Ecto neural progenitor cell (in vitro differentiated cells): ENCODE results near the gene SPTBN4.
"Not testable (repeated sequence)": the region's sequence is repeated elsewhere in the genome, so short reads cannot be mapped to it uniquely, and the experiment has no call there.

ENCODE experiments used
- DNase-seq: peaks from one replicate; pipeline ENCODE4 v3.0.0-alpha.2; 2018; ENCODE audit warnings: low spot score

Gene SPTBN4

DNA sequence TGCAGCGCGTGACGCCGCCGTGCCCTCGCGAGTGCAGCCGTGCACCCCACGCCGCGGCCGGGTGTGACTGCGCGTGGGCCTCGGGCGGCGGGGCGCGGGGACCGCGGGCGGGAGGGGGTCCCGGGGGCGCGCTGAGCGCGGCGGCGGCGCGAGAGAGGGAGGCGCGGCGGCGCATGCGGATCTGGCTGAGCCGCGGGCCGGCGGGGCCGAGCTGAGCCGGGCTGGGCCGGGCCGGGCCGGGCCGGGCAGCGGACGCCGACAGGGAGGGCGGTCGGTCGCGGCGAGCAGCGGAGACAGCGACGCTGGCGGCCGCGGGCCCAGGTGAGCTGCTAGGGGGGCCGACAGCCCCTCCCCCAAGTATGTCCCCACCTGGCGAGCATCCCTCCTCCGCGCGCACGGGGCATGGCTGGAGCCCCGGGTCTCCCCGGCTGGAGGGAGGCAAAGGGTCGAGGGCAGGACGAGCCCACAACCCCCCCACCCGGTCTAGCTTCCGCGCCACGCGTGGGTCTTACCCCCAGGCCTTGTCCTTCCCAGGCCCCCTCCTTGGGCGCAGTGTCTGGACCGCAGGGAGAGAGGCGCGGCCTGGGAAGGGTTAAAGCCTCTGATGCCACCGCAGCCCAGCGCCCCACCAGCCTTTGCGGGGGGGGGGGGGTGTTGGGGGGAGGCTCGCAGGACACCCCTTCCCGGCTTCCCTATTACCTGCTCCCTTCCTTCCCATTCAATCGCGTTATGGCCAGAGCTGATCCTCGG is at the start of gene SPTBN4:
TSS of gene SPTBN4 (plus strand) at position 17 of the 750 bp plus-strand sequence. CDS start 5,621 bp downstream, outside the sequence.
- DNase-seq = peak; percentile 57

DNA sequence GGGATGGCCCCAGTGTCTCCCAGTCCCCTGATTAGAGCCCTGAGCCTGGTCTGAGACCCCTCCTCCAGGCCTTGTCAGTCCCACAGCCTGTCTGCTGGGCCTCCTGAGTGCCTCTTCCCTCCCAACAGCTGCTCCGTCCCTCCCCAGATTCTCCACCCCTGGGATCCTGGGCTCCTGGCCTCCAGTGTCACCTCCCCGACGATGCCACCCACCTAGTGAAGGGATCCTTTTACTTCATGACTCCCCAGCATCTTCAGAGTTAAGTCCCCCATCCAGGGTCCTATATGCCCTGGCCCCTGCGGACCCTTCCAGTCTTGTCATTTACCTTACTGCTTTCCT is 49.2 kb upstream of the SPTBN4 start:
- peak; percentile 51 for DNase-seq

DNA sequence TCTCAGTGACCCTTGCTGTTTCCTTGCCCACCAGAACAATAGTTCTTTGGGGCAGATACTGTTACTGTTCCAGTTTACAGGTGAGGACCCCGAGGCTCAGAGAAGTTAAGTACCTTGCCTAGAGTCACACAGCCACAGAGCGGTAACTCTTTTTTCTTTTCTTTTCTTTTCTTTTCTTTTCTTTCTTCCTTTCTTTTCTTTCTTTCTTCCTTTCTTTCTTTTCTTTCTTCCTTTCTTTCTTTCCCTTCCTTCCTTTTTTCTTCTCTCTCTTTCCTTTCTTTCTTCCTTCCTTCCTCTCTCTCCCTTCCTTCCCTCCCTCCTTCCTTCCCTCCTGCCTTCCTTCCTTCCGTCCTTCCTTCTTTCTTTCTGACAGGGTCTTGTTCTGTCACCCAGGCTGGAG is 48.8 kb upstream of the SPTBN4 start:
- no peak for DNase-seq

DNA sequence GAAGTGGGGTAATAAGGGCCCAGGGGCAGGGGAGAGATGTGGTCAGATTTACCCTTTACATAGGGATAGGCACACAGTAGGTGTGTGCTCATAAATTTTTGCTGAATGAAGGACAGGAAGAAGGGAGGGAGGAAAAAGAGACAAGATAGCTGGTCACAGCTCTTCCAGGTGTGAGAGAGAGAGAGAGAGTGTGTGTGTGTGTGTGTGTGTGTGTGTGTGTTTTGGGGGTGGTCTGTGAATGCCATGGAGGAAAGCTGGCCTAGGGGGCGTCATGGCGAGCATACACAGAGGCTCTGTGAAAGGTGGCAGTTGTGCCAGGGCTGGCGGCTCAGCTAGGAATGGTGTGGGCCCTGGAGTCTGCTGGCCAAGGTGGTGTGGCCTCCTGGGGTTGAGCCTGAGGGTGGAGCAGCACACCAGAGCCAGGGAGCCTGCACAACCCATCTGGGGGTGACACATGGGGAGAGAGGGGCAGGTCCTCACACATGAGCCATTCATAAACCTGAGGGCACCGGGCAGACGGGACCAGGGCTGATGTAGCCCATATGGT is 47.7 kb upstream of the SPTBN4 start:
- DNase-seq = no peak

DNA sequence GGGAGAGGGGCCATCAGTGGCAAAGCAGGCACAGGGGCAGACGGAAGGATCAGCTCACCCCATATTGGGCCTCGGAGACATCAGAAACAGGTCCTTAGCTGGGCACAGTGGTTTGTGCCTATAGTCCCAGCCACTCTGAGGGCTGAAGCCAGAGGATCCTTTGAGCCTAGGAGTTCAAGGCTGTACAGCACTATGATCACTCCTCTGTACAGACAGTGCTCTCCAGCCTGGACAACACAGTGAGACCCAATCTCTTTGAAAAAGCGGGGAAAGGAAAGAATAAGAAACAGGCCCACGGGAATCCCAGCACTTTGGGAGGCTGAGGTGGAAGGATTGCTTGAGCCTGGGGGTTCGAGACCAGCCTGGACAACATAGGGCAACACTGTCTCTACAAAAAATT is 47.0 kb upstream of the SPTBN4 start:
- no peak for DNase-seq

DNA sequence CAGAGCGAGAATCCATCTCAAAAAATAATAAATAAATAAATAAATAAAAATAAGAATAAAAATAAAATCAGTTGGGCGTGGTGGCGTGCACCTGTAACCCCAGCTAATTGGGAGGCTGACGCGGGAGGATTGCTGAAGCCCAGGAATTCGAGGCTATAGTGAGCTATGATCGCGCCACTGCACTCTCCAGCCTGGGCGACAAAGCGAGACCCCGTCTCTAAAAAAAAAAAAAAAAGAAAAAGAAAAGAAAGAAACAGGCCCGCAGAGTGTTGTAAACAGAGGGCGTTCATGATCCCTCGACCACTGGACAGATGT is 46.4 kb upstream of the SPTBN4 start:
- DNase-seq = no peak

DNA sequence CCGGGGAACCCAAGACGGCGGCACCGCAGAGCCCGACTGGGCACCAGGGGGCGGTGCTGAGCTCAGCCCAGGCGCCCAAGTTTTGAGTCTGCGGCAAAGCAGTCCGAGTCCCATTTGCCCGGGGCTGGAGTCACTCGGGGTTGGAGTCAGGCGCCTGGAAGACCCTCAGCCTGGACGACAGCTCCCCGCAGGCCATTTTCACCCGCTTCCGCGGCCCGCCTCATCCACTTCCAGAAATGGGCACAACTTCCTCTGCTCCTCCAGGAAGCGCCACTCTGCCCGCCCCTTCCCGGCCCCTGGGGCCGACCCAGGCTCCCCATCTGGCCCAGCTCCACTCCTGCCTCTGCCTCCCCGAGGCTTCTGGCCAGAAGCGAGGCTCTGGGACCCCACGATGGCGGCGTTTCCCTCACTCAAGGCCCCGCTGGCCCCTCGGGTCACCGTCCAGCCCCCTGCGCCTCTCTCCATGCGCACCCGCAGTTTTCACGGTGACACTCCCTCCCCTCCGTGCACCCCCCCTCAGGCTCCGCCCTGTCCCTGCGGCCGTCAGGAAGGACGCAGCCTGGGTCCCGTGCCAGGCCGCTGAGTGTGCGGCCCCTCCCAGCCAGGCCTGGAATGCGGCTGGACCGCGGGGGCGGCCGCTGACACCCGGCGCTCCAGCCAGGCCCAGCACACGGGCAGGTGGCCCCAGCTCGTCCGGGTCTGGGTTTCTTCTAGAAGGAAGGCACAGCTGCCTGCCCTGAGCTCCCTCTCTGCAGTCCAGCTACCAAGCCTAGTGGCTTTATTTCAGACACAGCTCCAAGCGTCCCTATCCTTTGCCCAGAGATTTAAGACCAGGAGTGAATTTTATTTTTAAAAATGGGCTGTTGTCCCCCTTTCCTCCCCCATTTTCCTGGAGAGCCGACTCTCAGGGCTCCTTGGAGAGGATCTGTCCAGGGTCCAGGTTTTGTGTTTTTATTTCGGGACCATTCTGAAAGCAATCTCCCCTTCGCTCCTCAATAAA is 45.7 kb upstream of the SPTBN4 start:
- DNase-seq = peak; percentile 94

DNA sequence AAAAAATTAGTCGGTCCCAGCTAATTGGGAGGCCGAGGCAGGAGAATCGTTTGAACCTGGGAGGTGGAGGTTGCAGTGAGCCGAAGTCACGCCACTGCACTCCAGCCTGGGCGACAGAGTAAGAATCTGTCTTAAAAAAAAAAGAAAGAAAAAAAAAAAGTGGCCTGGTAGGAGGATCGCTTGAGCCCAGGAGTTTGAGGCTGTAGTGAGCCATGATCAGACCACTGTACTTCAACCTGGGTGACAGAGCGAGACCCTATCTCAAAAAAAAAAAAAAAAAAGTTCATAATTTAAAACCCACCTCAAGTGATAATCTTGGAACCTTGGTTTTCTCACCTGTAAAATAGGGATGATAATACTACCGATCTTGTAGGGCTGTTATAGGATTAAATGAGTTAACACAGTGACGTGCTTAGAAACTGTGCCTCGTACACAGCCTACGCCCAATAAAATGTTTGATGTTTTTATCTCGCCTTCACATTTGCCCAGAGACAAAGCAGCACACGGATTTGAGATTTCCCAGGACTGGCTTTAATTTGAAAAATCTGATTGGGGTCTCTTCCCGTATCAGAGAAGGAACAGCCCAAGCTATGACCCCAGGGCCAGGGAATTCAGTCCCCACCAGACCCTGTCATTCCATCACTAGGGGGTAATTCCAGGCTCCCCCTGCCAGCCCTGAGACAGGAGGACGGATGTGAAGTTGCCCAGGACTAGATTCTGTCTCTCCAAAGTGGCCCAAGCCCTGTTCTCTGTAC is 44.6 kb upstream of the SPTBN4 start:
- DNase-seq = no peak

DNA sequence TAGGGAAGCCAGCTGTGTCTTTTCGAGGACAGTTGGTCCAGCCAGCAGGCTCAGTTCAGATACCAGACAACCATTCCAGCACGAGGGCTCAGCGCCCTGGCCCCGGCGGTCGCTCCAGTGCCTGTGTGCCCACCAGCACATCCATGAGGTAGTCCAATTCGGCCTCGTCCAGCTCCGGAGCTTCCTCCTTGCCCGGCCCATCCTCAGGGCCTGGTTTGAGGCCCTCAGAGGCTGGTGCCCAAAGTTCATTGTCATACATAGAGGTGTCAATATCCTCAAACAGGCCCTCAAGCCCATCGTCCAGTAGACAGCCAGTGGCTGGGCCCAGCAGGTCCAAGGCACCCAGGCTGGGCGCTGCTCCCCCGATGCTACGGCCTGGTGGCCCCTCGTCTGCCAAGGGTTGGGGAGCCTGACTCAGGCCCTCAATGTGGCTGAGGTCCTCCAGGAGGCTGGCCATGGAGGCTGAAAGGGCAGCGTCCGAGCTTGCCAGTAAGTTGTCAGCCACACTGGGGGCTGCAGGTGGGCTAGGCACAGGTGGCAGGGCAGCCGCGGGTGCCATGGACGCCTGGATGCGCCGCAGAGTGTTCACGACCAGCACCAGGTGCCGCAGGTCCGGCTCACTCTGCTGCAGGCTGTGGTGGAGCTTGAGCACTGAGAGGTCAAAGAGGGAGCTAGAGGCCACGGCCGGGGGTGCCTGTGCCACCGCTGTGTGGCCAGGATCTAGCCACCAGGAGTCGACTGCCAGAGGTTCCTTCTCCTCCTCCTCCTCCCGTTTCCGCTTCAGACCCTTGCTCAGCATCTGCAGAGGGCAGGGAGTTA is 43.8 kb upstream of the SPTBN4 start:
- DNase-seq = no peak

DNA sequence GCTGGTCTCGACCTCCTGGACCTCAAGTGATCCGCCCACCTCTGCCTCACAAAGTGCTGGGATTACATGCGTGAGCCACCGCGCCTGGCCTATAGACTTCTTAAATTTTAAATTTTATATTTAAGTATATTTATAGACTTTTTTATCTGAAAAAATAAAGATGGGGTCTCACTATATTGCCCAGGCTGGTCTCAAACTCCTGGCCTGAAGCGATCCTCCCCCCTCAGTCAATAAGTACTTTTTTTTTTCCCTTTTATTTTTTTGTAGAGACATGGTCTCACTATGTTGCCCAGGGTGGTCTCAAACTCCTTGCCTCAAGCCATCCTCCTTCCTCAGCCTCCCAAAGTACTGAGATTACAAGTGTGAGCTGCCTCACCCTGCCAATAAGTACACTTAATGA is 42.9 kb upstream of the SPTBN4 start:
- DNase-seq = no peak

DNA sequence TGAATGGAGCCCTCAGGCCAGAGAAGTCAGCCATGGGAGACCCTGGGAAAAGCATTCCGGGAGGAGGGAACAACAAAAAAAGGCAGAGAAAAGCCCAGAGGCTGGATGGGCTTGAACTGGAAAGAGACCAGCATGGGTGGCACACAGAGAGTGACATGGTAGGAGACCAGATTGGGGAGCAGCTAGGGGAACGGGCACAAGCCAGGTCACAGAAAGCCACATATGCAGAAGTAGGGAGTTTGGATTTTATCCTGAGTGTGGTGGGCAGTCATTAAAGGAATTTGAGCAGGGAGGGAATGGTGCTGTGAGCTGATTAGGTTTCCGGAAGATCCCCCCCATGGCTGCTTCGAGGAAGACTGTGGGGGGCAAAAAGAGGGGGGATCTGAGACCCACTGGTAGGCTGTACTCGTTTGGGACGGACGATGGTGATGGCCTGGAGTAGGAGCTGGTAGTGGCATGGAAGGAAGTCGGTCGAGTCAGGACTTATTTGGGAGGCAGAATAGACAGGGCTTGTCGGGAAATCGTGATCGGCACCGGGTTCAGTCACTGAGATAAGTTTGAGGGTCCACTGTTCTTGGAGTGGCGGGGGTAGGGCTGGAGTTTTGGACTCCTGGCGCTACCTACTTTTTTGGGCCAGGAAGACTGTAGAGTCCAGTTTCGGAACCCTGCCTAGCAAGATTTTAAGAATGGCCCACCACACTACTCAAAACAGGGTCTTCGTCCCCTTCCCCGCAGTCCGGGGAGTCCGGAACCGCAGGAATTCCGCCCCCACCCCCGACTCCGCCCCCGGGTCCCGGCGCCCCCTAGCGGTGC is 42.0 kb upstream of the SPTBN4 start:
- no peak for DNase-seq

DNA sequence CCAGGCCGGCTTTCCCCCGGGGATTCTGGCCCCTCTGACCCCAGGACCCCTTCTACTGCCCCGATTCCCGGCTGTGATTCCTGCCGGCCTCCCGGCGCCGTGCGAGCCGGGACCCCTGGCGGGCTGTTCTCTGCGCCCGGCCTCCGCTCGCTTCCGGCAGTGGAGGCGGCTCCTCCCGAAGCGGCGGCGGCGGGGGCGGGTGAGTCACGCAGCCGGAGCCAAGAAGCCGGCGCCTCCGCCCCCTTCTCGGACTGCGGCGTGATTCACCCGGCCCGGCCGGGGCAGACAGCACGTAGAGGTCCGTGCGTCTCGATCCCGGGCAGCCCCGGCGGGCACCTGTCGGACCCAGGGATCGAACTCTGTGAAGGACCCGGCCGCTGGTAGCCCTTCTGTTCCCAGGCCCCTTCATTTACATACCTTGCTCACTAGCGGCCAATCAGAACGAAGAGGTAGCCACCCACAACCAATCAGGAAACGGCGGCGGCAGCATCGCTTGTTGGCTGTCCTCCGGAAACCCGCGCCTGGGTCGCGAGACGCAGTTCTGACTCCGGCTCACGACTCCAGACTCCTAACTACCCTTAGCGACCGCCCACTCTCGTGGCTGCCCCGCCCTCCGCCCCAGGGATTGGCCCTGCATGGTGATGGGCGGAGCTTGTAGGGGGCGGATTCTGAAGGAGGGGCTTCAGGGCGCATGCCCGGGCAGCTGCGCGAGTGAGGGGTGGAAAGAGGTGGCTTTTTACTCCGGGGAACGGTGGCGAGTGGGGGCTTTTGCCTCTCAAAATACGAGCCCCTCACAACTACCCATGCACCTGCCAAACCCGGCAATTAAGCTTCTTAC is 41.1 kb upstream of the SPTBN4 start, which contains the start of gene SERTAD1:
TSS of gene SERTAD1 (minus strand) at position 543 of the 838 bp plus-strand sequence. CDS start 2,446 bp downstream, outside the sequence.
- peak; percentile 100 for DNase-seq

DNA sequence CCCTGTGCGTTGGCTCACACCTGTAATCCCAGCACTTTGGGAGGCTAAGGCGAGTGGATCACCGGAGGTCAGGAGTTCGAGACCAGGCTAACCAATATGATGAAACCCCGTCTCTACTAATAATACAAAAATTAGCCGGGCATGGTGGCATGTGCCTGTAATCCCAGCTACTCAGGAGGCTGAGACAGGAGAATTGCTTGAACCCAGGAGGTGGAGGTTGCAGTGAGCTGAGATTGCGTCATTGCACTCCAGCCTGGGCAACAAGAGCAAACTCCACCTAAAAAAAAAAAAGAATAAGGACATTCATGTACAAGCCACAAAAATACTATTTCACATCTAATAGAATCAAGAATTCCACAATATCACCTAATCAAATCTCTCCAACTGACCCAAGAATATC is 38.6 kb upstream of the SPTBN4 start:
- not testable (repeated sequence) for DNase-seq

DNA sequence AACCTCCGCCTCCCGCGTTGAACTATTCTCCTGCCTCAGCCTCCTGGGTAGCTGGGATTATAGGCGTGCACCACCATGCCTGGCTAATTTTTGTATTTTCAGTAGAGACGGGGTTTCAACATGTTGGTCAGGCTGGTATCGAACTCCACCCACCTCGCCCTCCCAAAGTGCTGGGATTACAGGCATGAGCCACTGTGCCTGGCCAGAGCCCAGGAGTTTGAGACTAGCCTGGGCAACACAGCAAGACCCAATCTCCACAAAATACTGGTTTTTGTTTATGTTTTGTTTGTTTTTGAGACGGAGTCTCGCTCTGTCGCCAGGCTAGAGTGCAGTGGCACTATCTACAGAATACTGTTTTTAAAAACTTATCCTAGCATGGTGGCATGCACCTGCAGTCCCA is 36.6 kb upstream of the SPTBN4 start:
- not testable (repeated sequence) for DNase-seq

DNA sequence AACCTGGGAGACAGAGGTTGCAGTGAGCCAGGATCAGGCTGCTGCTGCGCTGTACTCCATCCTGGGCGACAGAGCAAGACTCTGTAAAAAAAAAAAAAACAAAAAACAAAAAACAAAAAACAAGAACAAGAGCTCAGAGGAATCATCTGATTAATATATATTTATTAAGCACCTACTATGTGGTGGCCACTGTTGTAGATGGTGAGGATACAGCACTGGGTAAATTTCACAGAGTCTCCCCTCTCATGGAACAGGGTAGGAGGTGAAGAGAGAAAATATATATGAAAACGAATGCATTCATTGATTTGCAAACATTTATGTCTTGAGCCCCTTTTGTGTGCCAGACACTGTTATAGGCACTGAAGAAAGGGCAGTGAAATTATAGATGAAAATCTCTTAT is 35.1 kb upstream of the SPTBN4 start:
- DNase-seq = no peak

DNA sequence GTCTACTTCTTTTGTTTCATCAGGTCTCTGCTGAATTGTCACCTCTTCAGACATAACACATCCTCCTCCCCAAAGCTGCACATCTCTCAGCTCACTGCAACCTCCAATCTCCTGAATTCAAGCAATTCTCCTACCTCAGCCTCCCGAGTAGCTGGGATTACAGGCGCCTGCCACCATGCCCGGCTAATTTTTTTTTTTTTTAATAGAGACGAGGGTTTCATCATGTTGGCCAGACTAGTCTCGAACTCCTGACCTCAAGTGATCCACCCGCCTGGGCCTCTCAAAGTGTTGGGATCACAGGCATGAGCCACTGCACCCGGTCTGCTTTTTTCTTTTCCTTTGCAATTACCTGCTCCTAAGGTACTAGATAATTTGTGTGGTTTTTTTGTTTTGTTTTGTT is 34.0 kb upstream of the SPTBN4 start:
- DNase-seq = not testable (repeated sequence)

DNA sequence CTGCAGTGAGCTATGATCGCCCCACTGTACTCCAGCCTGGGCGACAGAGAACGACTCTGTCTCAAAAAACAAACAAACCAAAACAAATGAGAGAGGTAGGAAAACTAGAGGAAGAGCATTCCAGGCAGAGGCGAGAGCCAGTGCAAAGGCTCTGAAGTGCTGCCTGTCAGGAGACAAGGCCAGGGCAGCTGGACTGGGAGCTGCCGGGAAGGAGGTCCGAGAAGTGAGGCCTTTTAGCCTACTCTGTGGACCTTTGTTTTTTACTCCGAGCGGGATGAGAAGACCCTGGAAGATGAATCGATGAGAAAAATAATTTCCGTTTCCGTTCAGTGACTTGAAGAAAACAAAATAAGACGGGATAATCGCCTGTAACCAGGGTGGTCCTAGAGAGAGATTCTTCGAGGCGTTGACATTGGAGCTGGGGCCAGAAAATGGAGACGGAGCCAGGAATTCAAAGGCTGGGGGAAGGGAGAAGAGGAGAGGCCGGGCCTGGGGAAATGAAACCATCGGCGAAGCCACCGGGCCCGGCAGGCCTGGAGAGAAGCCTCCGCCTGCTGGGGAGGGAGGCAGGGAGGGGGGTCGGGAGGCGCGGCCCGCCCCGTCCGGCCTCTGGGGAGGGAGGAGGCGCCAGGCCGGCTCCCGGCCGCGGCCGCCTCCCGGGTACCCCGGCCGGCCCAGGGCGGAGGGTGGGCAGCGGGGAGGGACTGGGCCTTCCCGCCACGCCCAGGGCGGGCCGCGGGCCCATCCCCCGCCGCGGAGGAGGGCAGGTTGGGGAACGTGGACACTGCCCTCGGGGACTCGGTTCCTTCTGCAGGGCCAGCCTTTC is 33.2 kb upstream of the SPTBN4 start:
- peak; percentile 85 for DNase-seq

DNA sequence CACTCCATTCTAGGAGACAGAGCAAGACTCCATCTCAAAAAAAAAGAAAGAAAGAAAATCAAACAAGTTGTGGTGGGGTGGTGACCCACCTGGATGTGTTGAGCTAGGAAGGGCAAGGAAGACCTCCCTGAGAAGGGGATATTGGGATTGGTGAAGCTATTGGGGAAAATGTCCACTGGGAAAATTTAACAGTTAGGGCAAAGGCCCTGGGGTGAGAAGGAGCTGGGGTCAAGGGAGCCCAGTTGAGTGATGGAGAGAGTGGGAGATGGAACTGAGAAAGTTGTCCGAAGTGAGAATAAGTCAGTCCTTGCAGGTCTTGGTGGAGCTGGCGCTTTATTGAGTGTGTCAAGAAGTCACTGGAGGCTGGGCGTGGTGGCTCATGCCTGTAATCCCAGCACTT is 28.5 kb upstream of the SPTBN4 start:
- DNase-seq = no peak
